GM12878 (cell line): ENCODE results near the gene COQ10B. TPM values are rescaled to one million over a fixed set of nuclear protein-coding genes. Genes with fewer than 3 reads are reported as not detected.

ENCODE experiments used
- ATAC-seq: fragments of 200-7000 bp; cut with Tn5 transposase; 3 replicates; pipeline ENCODE4 v1.9.1; 2020; ENCODE audit warnings: mild to moderate bottlenecking, moderate library complexity
- BruUV-seq: library from RNA; stranded (reverse); fragments of 400-500 nt; replicated peaks from 2 replicates; lab custom pipeline; 2021; lab: Mats Ljungman, UMichigan
- CTCF ChIA-PET: fragments of 300-600 bp; sonication (Branson Sonifier 250); formaldehyde crosslinking; extraction: SDS; loops from one replicate; lab custom pipeline; 2021; ENCODE audit warnings: inconsistent platforms; lab: Yijun Ruan, JAX
- POLR2A ChIA-PET: fragments of 350-600 bp; formaldehyde crosslinking; extraction: SDS; loops from one replicate; lab custom pipeline; 2021; ENCODE audit warnings: inconsistent platforms; lab: Charles Lee
- RAD21 ChIA-PET: fragments of 300-600 bp; sonication (Branson Sonifier 250); formaldehyde crosslinking; loops from one replicate; lab custom pipeline; 2023; ENCODE audit warnings: antibody characterized with exemption; ENCODE audit not compliant: unreplicated experiment; lab: Charles Lee
- SMC1A ChIA-PET: fragments of 300-600 bp; sonication (Branson Sonifier 250); formaldehyde crosslinking; loops from one replicate; lab custom pipeline; 2023; ENCODE audit not compliant: unreplicated experiment, uncharacterized antibody; lab: Charles Lee
- DNase-seq: peaks from one replicate; pipeline ENCODE4 v3.0.0-alpha.2; 2011; ENCODE audit warnings: low read depth, low spot score
- FAIRE-seq: peaks from 3 replicates; lab custom pipeline; 2011; peaks lifted over from hg19 to GRCh38; lab: Jason Lieb, UNC
- H2AFZ ChIP-seq: 2 replicates; pipeline ENCODE4 v1.6.0; 2011; ENCODE audit warnings: low read depth, low read length, control low read depth; ENCODE audit not compliant: control insufficient read depth
- H3K27ac ChIP-seq: 2 replicates; pipeline ENCODE4 v1.5.1; 2011; ENCODE audit warnings: control low read depth; ENCODE audit not compliant: control insufficient read depth, insufficient read depth
- H3K27me3 ChIP-seq, 2 experiments: replicated peaks in 1 of 2; 2 replicates each; pipeline versions ENCODE4 v1.6.0 to v1.6.1; 2011; ENCODE audit warnings: low read length in 1 of 2; ENCODE audit not compliant: control insufficient read depth in 2 of 2, insufficient read depth in 2 of 2
- H3K36me3 ChIP-seq, 2 experiments: 2 replicates each; pipeline ENCODE4 v1.5.1; 2011; ENCODE audit warnings: low read length in 1 of 2; ENCODE audit not compliant: control insufficient read depth in 2 of 2, insufficient read depth in 2 of 2
- H3K4me1 ChIP-seq: 2 replicates; pipeline ENCODE4 v1.6.1; 2011; ENCODE audit warnings: mild to moderate bottlenecking, low read length, moderate library complexity, mixed read lengths; ENCODE audit not compliant: control insufficient read depth, insufficient read depth
- H3K4me2 ChIP-seq: 2 replicates; pipeline ENCODE4 v1.6.0; 2011; ENCODE audit warnings: control low read depth; ENCODE audit not compliant: control insufficient read depth, insufficient read depth
- H3K4me3 ChIP-seq: fragments of 200-600 bp; sonication (generic); 2 replicates; pipeline ENCODE4 v1.5.1; 2016
- H3K79me2 ChIP-seq: 2 replicates; pipeline ENCODE4 v1.6.0; 2011; ENCODE audit warnings: low read length; ENCODE audit not compliant: control insufficient read depth, insufficient read depth
- H3K9ac ChIP-seq: 2 replicates; pipeline ENCODE4 v1.8.0; 2011; ENCODE audit warnings: low read length, control low read depth, mixed read lengths; ENCODE audit not compliant: control insufficient read depth, insufficient read depth
- H3K9me3 ChIP-seq: replicated peaks from 3 replicates; pipeline ENCODE4 v1.5.1; 2011; ENCODE audit warnings: mild to moderate bottlenecking, low read length; ENCODE audit not compliant: control insufficient read depth, insufficient read depth
- H4K20me1 ChIP-seq: 2 replicates; pipeline ENCODE4 v1.6.0; 2011; ENCODE audit not compliant: control insufficient read depth, insufficient read depth
- BCL11A ChIP-seq: IDR thresholded peaks from 2 replicates; pipeline ENCODE4 v1.6.1; 2011; ENCODE audit warnings: low read depth, low read length
- BMI1 ChIP-seq: fragments of 450-650 bp; IDR thresholded peaks from 2 replicates; pipeline ENCODE4 v1.6.1; 2016; ENCODE audit warnings: mild to moderate bottlenecking, moderate library complexity, borderline replicate concordance
- CBX3 ChIP-seq: fragments of 200-600 bp; sonication (generic); IDR thresholded peaks from 2 replicates; pipeline ENCODE4 v1.6.1; 2016; ENCODE audit warnings: low read depth, borderline replicate concordance
- KDM1A ChIP-seq: fragments of 200-600 bp; sonication (generic); IDR thresholded peaks from 2 replicates; pipeline ENCODE4 v1.6.1; 2016; ENCODE audit warnings: borderline replicate concordance
- NR2C2 ChIP-seq: IDR thresholded peaks from 2 replicates; pipeline ENCODE4 v1.6.1; 2011; ENCODE audit warnings: borderline replicate concordance, low read depth; ENCODE audit not compliant: control insufficient read depth, insufficient read length
- POLR2AphosphoS2 ChIP-seq: IDR thresholded peaks from 2 replicates; pipeline ENCODE4 v1.6.1; 2011; ENCODE audit warnings: low read depth, mild to moderate bottlenecking, low read length, improper control_type of control experiment, moderate library complexity
- POLR2AphosphoS5 ChIP-seq: IDR thresholded peaks from 2 replicates; pipeline ENCODE4 v1.6.1; 2011; ENCODE audit warnings: mild to moderate bottlenecking, low read length, inconsistent platforms
- RELA ChIP-seq: fragments of 450-650 bp; IDR thresholded peaks from 2 replicates; pipeline ENCODE4 v1.8.0; 2014; ENCODE audit warnings: borderline replicate concordance; ENCODE audit not compliant: partially characterized antibody
- SIN3A ChIP-seq: IDR thresholded peaks from 2 replicates; pipeline ENCODE4 v1.6.1; 2012; ENCODE audit warnings: low read depth, low read length, improper control_type of control experiment
- SMC3 ChIP-seq: IDR thresholded peaks from 2 replicates; pipeline ENCODE4 v1.6.1; 2011; ENCODE audit warnings: low read length, improper control_type of control experiment, borderline replicate concordance
- SUZ12 ChIP-seq: fragments of 200-600 bp; sonication (generic); IDR thresholded peaks from one replicate; pipeline ENCODE4 v1.6.1; 2018; ENCODE audit warnings: antibody characterized with exemption, mild to moderate bottlenecking; ENCODE audit not compliant: unreplicated experiment
- ZBTB40 ChIP-seq: fragments of 450-650 bp; IDR thresholded peaks from 2 replicates; pipeline ENCODE4 v1.6.1; 2016; ENCODE audit warnings: mild to moderate bottlenecking, moderate library complexity, borderline replicate concordance
- ZNF207 ChIP-seq: fragments of 450-650 bp; IDR thresholded peaks from 2 replicates; pipeline ENCODE4 v1.6.1; 2014; ENCODE audit warnings: antibody characterized with exemption, mild to moderate bottlenecking, borderline replicate concordance
- ZNF622 ChIP-seq: fragments of 450-650 bp; IDR thresholded peaks from 2 replicates; pipeline ENCODE4 v1.6.1; 2017; ENCODE audit warnings: mild to moderate bottlenecking, inconsistent platforms
- ZNF687 ChIP-seq: fragments of 450-650 bp; IDR thresholded peaks from 2 replicates; pipeline ENCODE4 v1.6.1; 2017; ENCODE audit warnings: mild to moderate bottlenecking, moderate library complexity
- WGBS: methylation state at CpG from one replicate; pipeline ENCODE4 v1.1.6; 2016; ENCODE audit warnings: low lambda C conversion rate; ENCODE audit not compliant: insufficient replicate concordance, insufficient coverage; ENCODE audit errors: missing lambda C conversion rate; 5-methylcytosine and 5-hydroxymethylcytosine counted together
- in situ Hi-C: fragments of 300-500 bp; cut with MboI; formaldehyde crosslinking; loops from 9 replicates; pipeline ENCODE4 v1.14.3; 2018; ENCODE audit warnings: mixed read lengths
- intact Hi-C: fragments of 100-400 bp; cut with micrococcal nuclease; formaldehyde crosslinking; loops from one replicate; pipeline ENCODE4 v1.14.2; 2022; ENCODE audit not compliant: unreplicated experiment
- polyA plus RNA-seq, 11 experiments: library from polyadenylated mRNA; depleted of rRNA in 4 of 11; unstranded in 6 of 11; stranded (reverse) in 5 of 11; fragments of >200 nt; fragmentation: Nextera tagmentation in 4 of 11; fragmentation: Illumina TruSeq in 1 of 11; extraction: Ambion mirVana in 4 of 11; extraction: Trizol in 1 of 11; gene quantifications; 1 replicate in 1 of 11; 2 replicates in 10 of 11; pipeline versions ENCODE4 v1.2.1 to v1.2.3, GENCODE V29; 2011 to 2016; ENCODE audit warnings: inconsistent platforms in 2 of 11, missing spikeins in 2 of 11, low read depth in 1 of 11
- total RNA-seq, 4 experiments: library from RNA; depleted of rRNA in 3 of 4; stranded (reverse); fragments of >200 nt in 3 of 4; fragmentation: Illumina TruSeq in 1 of 4; extraction: Trizol in 1 of 4; gene quantifications; 2 replicates each; pipeline versions ENCODE4 v1.2.1 to v1.2.3, GENCODE V29; 2013 to 2021

Gene COQ10B
- total and polyA plus RNA-seq, 10 of the 15 experiments (the other 5 are each of a cell fraction or from before 2014, with no cell fraction given) = 3.6 to 23.2 (median 13.2) TPM

GRCh38 chr2:197464175-197464574 is 10.8 kb downstream of the COQ10B start (continued):
- no peak for TF ChIP-seq SMC3
- no peak for TF ChIP-seq BCL11A
- TF ChIP-seq RELA = no peak
- no peak for TF ChIP-seq SUZ12
- no peak for TF ChIP-seq ZNF687
- no peak for TF ChIP-seq POLR2AphosphoS2

- Histone ChIP-seq H3K4me3 (no peak overlapping the region), H4K20me1 (no peaks in the 10 kb centered on the region), H3K9ac (no peak overlapping the region), H2AFZ (no peak overlapping the region), H3K4me2 (no peak overlapping the region), H3K36me3 (peaks cover 3 to 22% of the 10 kb centered on the region in 2 experiments), H3K4me1 (no peaks in the 10 kb centered on the region), H3K27ac (no peak overlapping the region), H3K9me3 (no peaks in the 10 kb centered on the region), H3K27me3 (no peaks in the 10 kb centered on the region), H3K79me2 (no peaks in the 10 kb centered on the region)
- DNase-seq = no peak
- SMC1A ChIA-PET = interaction anchor here (0.6 kb wide), 1 partner anchor 47 kb away, joined by 3 read pairs; no protein-coding TSS in a partner anchor
- no TSS peak for BruUV-seq
- in situ Hi-C loops = no loop called here
- WGBS = 98% methylated on average over 5 of the region's 5 CpGs
- RAD21 ChIA-PET = no interaction called here
- no peak for ATAC-seq
- TF ChIP-seq KDM1A (no peak), SIN3A (no peak), POLR2AphosphoS5 (no peak), NR2C2 (no peak), ZNF207 (no peak), ZNF622 (no peak), BMI1 (no peak), CBX3 (no peak), ZBTB40 (peak; percentile 38)
- CTCF ChIA-PET = no interaction called here
- POLR2A ChIA-PET = no interaction called here
- no peak for FAIRE-seq
- intact Hi-C loops = no loop called here
Measured at GRCh38 chr2:197472166-197472565, 18.8 kb downstream of the COQ10B start.
